DMS53 (cell line): ENCODE data around the gene KCNK7.

Experiments used
- DNase-seq: peaks from one replicate; lab custom pipeline; 2025; lab: John Stamatoyannopoulos, UW

The KCNK7 gene

GRCh38 chr11:65557280-65558001, 38.2 kb downstream of the KCNK7 start:
- DNase-seq: peak; percentile 53

GRCh38 chr11:65556470-65557279, 38.9 kb downstream of the KCNK7 start:
- DNase-seq: no peak

GRCh38 chr11:65555693-65556231, 39.8 kb downstream of the KCNK7 start:
- DNase-seq: peak; percentile 67

GRCh38 chr11:65554842-65555430, 40.7 kb downstream of the KCNK7 start:
- no peak for DNase-seq

- DNase-seq: no peak
These were observed 41.4 kb downstream of the KCNK7 start for GRCh38 chr11:65554057-65554818.

GRCh38 chr11:65553301-65554001, 42.1 kb downstream of the KCNK7 start:
- peak; percentile 83 for DNase-seq

- peak; percentile 73 for DNase-seq
These were observed 43.1 kb downstream of the KCNK7 start for GRCh38 chr11:65552388-65552951.

GRCh38 chr11:65551572-65552387, 43.8 kb downstream of the KCNK7 start:
- DNase-seq: peak; percentile 98

GRCh38 chr11:65549096-65549495, 46.5 kb downstream of the KCNK7 start:
- DNase-seq: no peak

GRCh38 chr11:65548395-65548794, 47.2 kb downstream of the KCNK7 start:
- no peak for DNase-seq

- DNase-seq: no peak
These were observed 48.0 kb downstream of the KCNK7 start for GRCh38 chr11:65547446-65548125.

GRCh38 chr11:65546217-65546958, 49.2 kb downstream of the KCNK7 start:
- DNase-seq: peak; percentile 96

GRCh38 chr11:65545853-65546216, 49.8 kb downstream of the KCNK7 start:
- DNase-seq: peak; percentile 64
